Neural cell (in vitro differentiated cells): ENCODE measurements around the gene TRIM10. TPM values are rescaled to one million over a fixed set of nuclear protein-coding genes. Genes with fewer than 3 reads are reported as not detected.

Source experiments
- H2AFZ ChIP-seq: fragments of 200-600, 300-800 bp; sonication (generic), shearing (Covaris generic); 2 replicates; pipeline ENCODE4 v1.6.0; 2014; ENCODE audit warnings: low read depth, mild to moderate bottlenecking, antibody characterized with exemption, low read length, moderate library complexity
- H3F3A ChIP-seq: fragments of 200-600 bp; shearing (Covaris generic); 2 replicates; pipeline ENCODE4 v1.6.1; 2016; ENCODE audit warnings: mild to moderate bottlenecking, moderate library complexity, mixed read lengths, antibody characterized with exemption, low read length; ENCODE audit not compliant: insufficient read depth, poor library complexity, severe bottlenecking
- H3K27ac ChIP-seq: fragments of 200-600, 300-800 bp; sonication (generic), shearing (Covaris generic); 2 replicates; pipeline ENCODE4 v1.5.1; 2014; ENCODE audit warnings: mild to moderate bottlenecking, low read length, moderate library complexity
- H3K27me3 ChIP-seq: fragments of 300-800, 200-600 bp; sonication (generic), shearing (Covaris generic); 2 replicates; pipeline ENCODE4 v1.6.0; 2014; ENCODE audit warnings: mild to moderate bottlenecking, low read depth, low read length, moderate library complexity; ENCODE audit not compliant: insufficient read depth
- H3K36me3 ChIP-seq: fragments of 300-800, 200-600 bp; sonication (generic), shearing (Covaris generic); 2 replicates; pipeline ENCODE4 v1.5.1; 2014; ENCODE audit warnings: mild to moderate bottlenecking, antibody characterized with exemption, low read length, moderate library complexity; ENCODE audit not compliant: insufficient read depth
- H3K4me2 ChIP-seq: fragments of 300-800, 200-600 bp; sonication (generic), shearing (Covaris generic); 2 replicates; pipeline ENCODE4 v1.6.0; 2014; ENCODE audit warnings: mild to moderate bottlenecking, low read length
- H3K4me3 ChIP-seq: fragments of 300-800, 200-600 bp; sonication (generic), shearing (Covaris generic); 2 replicates; pipeline ENCODE4 v1.5.1; 2014; ENCODE audit warnings: mild to moderate bottlenecking, low read length, moderate library complexity
- H3K79me2 ChIP-seq: fragments of 200-600 bp; shearing (Covaris generic); replicated peaks from 2 replicates; pipeline ENCODE4 v1.6.0; 2014; ENCODE audit warnings: mild to moderate bottlenecking, low read length, moderate library complexity; ENCODE audit not compliant: insufficient read depth
- H3K9ac ChIP-seq: fragments of 300-800, 200-600 bp; sonication (generic), shearing (Covaris generic); 2 replicates; pipeline ENCODE4 v1.6.1; 2016; ENCODE audit warnings: mild to moderate bottlenecking, low read length, mixed read lengths
- H3K9me2 ChIP-seq: fragments of 200-600 bp; shearing (Covaris generic); 2 replicates; pipeline ENCODE4 v1.6.1; 2016; ENCODE audit warnings: mild to moderate bottlenecking, low read length, mixed read lengths; ENCODE audit not compliant: insufficient read depth
- H3K9me3 ChIP-seq: fragments of 200-600, 300-800 bp; sonication (generic), shearing (Covaris generic); 2 replicates; pipeline ENCODE4 v1.6.1; 2016; ENCODE audit warnings: mild to moderate bottlenecking, mixed run types, low read length, moderate library complexity, mixed read lengths
- H4K20me1 ChIP-seq: fragments of 200-600 bp; shearing (Covaris generic); 2 replicates; pipeline ENCODE4 v1.6.1; 2016; ENCODE audit warnings: mild to moderate bottlenecking, mixed run types; ENCODE audit not compliant: insufficient read depth
- EP300 ChIP-seq: fragments of 450-650 bp; conservative IDR thresholded peaks from 2 replicates; pipeline ENCODE4 v1.6.1; 2014; ENCODE audit warnings: antibody characterized with exemption, mild to moderate bottlenecking, moderate library complexity; ENCODE audit not compliant: poor library complexity, severe bottlenecking
- EZH2 ChIP-seq: fragments of 200-600, 300-800 bp; shearing (Covaris generic), sonication (generic); IDR thresholded peaks from 2 replicates; pipeline ENCODE4 v1.6.1; 2014; ENCODE audit warnings: antibody characterized with exemption, low read length, borderline replicate concordance, mild to moderate bottlenecking; ENCODE audit not compliant: insufficient read depth, poor library complexity, severe bottlenecking
- MXI1 ChIP-seq: fragments of 450-650 bp; conservative IDR thresholded peaks from 2 replicates; pipeline ENCODE4 v1.6.1; 2014; ENCODE audit warnings: antibody characterized with exemption, mild to moderate bottlenecking; ENCODE audit not compliant: poor library complexity, severe bottlenecking
- POLR2AphosphoS5 ChIP-seq: IDR thresholded peaks from 2 replicates; pipeline ENCODE4 v1.6.1; 2012
- RAD21 ChIP-seq: fragments of 450-650 bp; conservative IDR thresholded peaks from 2 replicates; pipeline ENCODE4 v1.6.1; 2014; ENCODE audit warnings: antibody characterized with exemption, mild to moderate bottlenecking, moderate library complexity
- SMC3 ChIP-seq: fragments of 450-650 bp; conservative IDR thresholded peaks from 2 replicates; pipeline ENCODE4 v1.6.1; 2014; ENCODE audit warnings: antibody characterized with exemption, mild to moderate bottlenecking, moderate library complexity; ENCODE audit not compliant: poor library complexity
- TAF1 ChIP-seq: IDR thresholded peaks from 2 replicates; pipeline ENCODE4 v1.6.1; 2012; ENCODE audit warnings: low read depth
- polyA plus RNA-seq: library from polyadenylated mRNA; depleted of rRNA; stranded (reverse); fragments of >200 nt; gene quantifications from 2 replicates; pipeline ENCODE4 v1.2.3, GENCODE V29; 2014
- TF ChIP-seq, protein P1 (sequence below): fragments of 450-650 bp; IDR thresholded peaks from 2 replicates; pipeline ENCODE4 v1.5.1; 2014; ENCODE audit warnings: antibody characterized with exemption, mild to moderate bottlenecking, moderate library complexity; ENCODE audit not compliant: poor library complexity, severe bottlenecking
- TF ChIP-seq, protein P2 (sequence below): IDR thresholded peaks from 2 replicates; pipeline ENCODE4 v1.6.1; 2012; ENCODE audit warnings: borderline replicate concordance

TRIM10 gene
- polyA plus RNA-seq, 1 donor from 2014 or later: not detected

DNA sequence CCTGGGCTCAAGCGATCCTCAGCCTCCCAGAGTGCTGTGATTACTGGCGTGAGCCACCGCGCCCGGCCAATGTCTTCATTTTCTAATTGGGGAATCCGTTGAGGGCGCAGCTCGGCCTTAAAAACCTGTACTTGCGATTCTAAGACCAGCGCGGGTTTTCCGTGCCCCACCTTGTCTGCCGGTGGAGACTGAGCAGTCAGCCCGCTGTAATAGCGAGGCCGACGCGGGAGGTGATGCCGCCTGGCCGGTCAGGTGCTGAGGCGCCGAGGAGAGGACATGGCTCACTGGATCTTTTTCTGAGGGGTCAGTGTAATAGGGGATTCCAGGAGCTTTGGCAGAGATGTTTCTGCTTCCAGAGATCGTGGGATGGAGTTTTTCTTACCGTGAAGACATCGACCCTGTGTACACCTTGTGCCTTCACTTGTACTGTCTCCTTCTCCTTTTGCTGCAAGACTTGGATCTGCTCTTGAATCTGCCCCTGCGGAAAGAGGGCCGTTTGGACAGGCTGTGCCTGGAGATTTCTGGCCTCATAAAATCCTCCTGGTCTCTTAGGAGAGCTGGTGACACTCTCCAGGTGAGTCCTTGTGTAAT lies 49.6 kb downstream of the TRIM10 start:
- H2AFZ ChIP-seq: no peak overlapping the region
- H3K4me3 ChIP-seq: no peak overlapping the region
- no peaks in the 10 kb centered on the region for H4K20me1 ChIP-seq
- no peaks in the 10 kb centered on the region for H3K9me3 ChIP-seq
- H3K36me3 ChIP-seq: no peaks in the 10 kb centered on the region
- no peak overlapping the region for H3K27ac ChIP-seq
- H3F3A ChIP-seq: no peaks in the 10 kb centered on the region
- H3K27me3 ChIP-seq: peaks cover 26% of the 10 kb centered on the region
- no peaks in the 10 kb centered on the region for H3K79me2 ChIP-seq
- no peak overlapping the region for H3K9ac ChIP-seq
- TF ChIP-seq, protein P1, sequence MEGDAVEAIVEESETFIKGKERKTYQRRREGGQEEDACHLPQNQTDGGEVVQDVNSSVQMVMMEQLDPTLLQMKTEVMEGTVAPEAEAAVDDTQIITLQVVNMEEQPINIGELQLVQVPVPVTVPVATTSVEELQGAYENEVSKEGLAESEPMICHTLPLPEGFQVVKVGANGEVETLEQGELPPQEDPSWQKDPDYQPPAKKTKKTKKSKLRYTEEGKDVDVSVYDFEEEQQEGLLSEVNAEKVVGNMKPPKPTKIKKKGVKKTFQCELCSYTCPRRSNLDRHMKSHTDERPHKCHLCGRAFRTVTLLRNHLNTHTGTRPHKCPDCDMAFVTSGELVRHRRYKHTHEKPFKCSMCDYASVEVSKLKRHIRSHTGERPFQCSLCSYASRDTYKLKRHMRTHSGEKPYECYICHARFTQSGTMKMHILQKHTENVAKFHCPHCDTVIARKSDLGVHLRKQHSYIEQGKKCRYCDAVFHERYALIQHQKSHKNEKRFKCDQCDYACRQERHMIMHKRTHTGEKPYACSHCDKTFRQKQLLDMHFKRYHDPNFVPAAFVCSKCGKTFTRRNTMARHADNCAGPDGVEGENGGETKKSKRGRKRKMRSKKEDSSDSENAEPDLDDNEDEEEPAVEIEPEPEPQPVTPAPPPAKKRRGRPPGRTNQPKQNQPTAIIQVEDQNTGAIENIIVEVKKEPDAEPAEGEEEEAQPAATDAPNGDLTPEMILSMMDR: no peak
- TF ChIP-seq EP300: no peak
- TF ChIP-seq, protein P2, sequence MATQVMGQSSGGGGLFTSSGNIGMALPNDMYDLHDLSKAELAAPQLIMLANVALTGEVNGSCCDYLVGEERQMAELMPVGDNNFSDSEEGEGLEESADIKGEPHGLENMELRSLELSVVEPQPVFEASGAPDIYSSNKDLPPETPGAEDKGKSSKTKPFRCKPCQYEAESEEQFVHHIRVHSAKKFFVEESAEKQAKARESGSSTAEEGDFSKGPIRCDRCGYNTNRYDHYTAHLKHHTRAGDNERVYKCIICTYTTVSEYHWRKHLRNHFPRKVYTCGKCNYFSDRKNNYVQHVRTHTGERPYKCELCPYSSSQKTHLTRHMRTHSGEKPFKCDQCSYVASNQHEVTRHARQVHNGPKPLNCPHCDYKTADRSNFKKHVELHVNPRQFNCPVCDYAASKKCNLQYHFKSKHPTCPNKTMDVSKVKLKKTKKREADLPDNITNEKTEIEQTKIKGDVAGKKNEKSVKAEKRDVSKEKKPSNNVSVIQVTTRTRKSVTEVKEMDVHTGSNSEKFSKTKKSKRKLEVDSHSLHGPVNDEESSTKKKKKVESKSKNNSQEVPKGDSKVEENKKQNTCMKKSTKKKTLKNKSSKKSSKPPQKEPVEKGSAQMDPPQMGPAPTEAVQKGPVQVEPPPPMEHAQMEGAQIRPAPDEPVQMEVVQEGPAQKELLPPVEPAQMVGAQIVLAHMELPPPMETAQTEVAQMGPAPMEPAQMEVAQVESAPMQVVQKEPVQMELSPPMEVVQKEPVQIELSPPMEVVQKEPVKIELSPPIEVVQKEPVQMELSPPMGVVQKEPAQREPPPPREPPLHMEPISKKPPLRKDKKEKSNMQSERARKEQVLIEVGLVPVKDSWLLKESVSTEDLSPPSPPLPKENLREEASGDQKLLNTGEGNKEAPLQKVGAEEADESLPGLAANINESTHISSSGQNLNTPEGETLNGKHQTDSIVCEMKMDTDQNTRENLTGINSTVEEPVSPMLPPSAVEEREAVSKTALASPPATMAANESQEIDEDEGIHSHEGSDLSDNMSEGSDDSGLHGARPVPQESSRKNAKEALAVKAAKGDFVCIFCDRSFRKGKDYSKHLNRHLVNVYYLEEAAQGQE: no peak
- no peak for TF ChIP-seq EZH2
- TF ChIP-seq SMC3: no peak
- no peak for TF ChIP-seq MXI1
- TF ChIP-seq TAF1: no peak
- TF ChIP-seq POLR2AphosphoS5: no peak
- no peak for TF ChIP-seq RAD21
- H3K4me2 ChIP-seq: no peak overlapping the region
- no peaks in the 10 kb centered on the region for H3K9me2 ChIP-seq

DNA sequence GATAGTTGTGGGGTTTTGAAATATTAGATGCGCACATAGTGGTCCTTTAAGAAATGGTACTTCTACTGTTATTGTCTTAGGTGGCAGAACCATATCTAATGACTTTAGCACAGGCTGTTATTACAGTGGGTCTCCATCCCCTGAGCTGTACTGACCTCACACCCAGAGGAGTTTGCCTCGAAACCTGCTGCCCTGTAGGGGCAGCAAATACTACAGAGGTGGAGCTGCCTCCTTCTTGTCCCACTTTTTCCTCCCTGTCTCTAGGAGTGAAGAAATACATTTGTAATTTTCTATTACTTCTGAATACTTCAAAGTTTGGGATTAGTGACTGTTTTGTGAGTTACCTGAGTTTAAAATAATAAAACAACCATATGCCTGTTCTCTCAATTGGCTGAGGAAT lies 56.4 kb downstream of the TRIM10 start:
- Histone ChIP-seq H3K9me2 (no peaks in the 10 kb centered on the region), H3K9ac (no peak overlapping the region), H2AFZ (no peak overlapping the region), H3K4me2 (no peak overlapping the region), H3K9me3 (no peaks in the 10 kb centered on the region), H3K79me2 (no peaks in the 10 kb centered on the region), H3K27ac (no peak overlapping the region), H3K27me3 (peaks cover 69% of the 10 kb centered on the region), H3F3A (no peaks in the 10 kb centered on the region), H4K20me1 (no peaks in the 10 kb centered on the region), H3K4me3 (no peak overlapping the region), H3K36me3 (no peaks in the 10 kb centered on the region)
- TF ChIP-seq TAF1 (no peak), RAD21 (no peak), MXI1 (no peak), EZH2 (no peak), POLR2AphosphoS5 (no peak), SMC3 (no peak), EP300 (no peak)
- TF ChIP-seq, protein P1: no peak
- TF ChIP-seq, protein P2: no peak
